Neural cell (in vitro differentiated cells): ENCODE measurements around the gene UBE2L3. TPM values are rescaled to one million over a fixed set of nuclear protein-coding genes. Genes with fewer than 3 reads are reported as not detected.

ENCODE experiments used
- H2AFZ ChIP-seq: fragments of 200-600, 300-800 bp; sonication (generic), shearing (Covaris generic); 2 replicates; pipeline ENCODE4 v1.6.0; 2014; ENCODE audit warnings: low read depth, mild to moderate bottlenecking, antibody characterized with exemption, low read length, moderate library complexity
- H3F3A ChIP-seq: fragments of 200-600 bp; shearing (Covaris generic); 2 replicates; pipeline ENCODE4 v1.6.1; 2016; ENCODE audit warnings: mild to moderate bottlenecking, moderate library complexity, mixed read lengths, antibody characterized with exemption, low read length; ENCODE audit not compliant: insufficient read depth, poor library complexity, severe bottlenecking
- H3K27ac ChIP-seq: fragments of 200-600, 300-800 bp; sonication (generic), shearing (Covaris generic); 2 replicates; pipeline ENCODE4 v1.5.1; 2014; ENCODE audit warnings: mild to moderate bottlenecking, low read length, moderate library complexity
- H3K27me3 ChIP-seq: fragments of 300-800, 200-600 bp; sonication (generic), shearing (Covaris generic); 2 replicates; pipeline ENCODE4 v1.6.0; 2014; ENCODE audit warnings: mild to moderate bottlenecking, low read depth, low read length, moderate library complexity; ENCODE audit not compliant: insufficient read depth
- H3K36me3 ChIP-seq: fragments of 300-800, 200-600 bp; sonication (generic), shearing (Covaris generic); 2 replicates; pipeline ENCODE4 v1.5.1; 2014; ENCODE audit warnings: mild to moderate bottlenecking, antibody characterized with exemption, low read length, moderate library complexity; ENCODE audit not compliant: insufficient read depth
- H3K4me2 ChIP-seq: fragments of 300-800, 200-600 bp; sonication (generic), shearing (Covaris generic); 2 replicates; pipeline ENCODE4 v1.6.0; 2014; ENCODE audit warnings: mild to moderate bottlenecking, low read length
- H3K4me3 ChIP-seq: fragments of 300-800, 200-600 bp; sonication (generic), shearing (Covaris generic); 2 replicates; pipeline ENCODE4 v1.5.1; 2014; ENCODE audit warnings: mild to moderate bottlenecking, low read length, moderate library complexity
- H3K79me2 ChIP-seq: fragments of 200-600 bp; shearing (Covaris generic); replicated peaks from 2 replicates; pipeline ENCODE4 v1.6.0; 2014; ENCODE audit warnings: mild to moderate bottlenecking, low read length, moderate library complexity; ENCODE audit not compliant: insufficient read depth
- H3K9ac ChIP-seq: fragments of 300-800, 200-600 bp; sonication (generic), shearing (Covaris generic); 2 replicates; pipeline ENCODE4 v1.6.1; 2016; ENCODE audit warnings: mild to moderate bottlenecking, low read length, mixed read lengths
- H3K9me2 ChIP-seq: fragments of 200-600 bp; shearing (Covaris generic); 2 replicates; pipeline ENCODE4 v1.6.1; 2016; ENCODE audit warnings: mild to moderate bottlenecking, low read length, mixed read lengths; ENCODE audit not compliant: insufficient read depth
- H3K9me3 ChIP-seq: fragments of 200-600, 300-800 bp; sonication (generic), shearing (Covaris generic); 2 replicates; pipeline ENCODE4 v1.6.1; 2016; ENCODE audit warnings: mild to moderate bottlenecking, mixed run types, low read length, moderate library complexity, mixed read lengths
- H4K20me1 ChIP-seq: fragments of 200-600 bp; shearing (Covaris generic); 2 replicates; pipeline ENCODE4 v1.6.1; 2016; ENCODE audit warnings: mild to moderate bottlenecking, mixed run types; ENCODE audit not compliant: insufficient read depth
- CTCF ChIP-seq: fragments of 450-650 bp; IDR thresholded peaks from 2 replicates; pipeline ENCODE4 v1.5.1; 2014; ENCODE audit warnings: antibody characterized with exemption, mild to moderate bottlenecking, moderate library complexity; ENCODE audit not compliant: poor library complexity, severe bottlenecking
- EP300 ChIP-seq: fragments of 450-650 bp; conservative IDR thresholded peaks from 2 replicates; pipeline ENCODE4 v1.6.1; 2014; ENCODE audit warnings: antibody characterized with exemption, mild to moderate bottlenecking, moderate library complexity; ENCODE audit not compliant: poor library complexity, severe bottlenecking
- EZH2 ChIP-seq: fragments of 200-600, 300-800 bp; shearing (Covaris generic), sonication (generic); IDR thresholded peaks from 2 replicates; pipeline ENCODE4 v1.6.1; 2014; ENCODE audit warnings: antibody characterized with exemption, low read length, borderline replicate concordance, mild to moderate bottlenecking; ENCODE audit not compliant: insufficient read depth, poor library complexity, severe bottlenecking
- MXI1 ChIP-seq: fragments of 450-650 bp; conservative IDR thresholded peaks from 2 replicates; pipeline ENCODE4 v1.6.1; 2014; ENCODE audit warnings: antibody characterized with exemption, mild to moderate bottlenecking; ENCODE audit not compliant: poor library complexity, severe bottlenecking
- POLR2AphosphoS5 ChIP-seq: IDR thresholded peaks from 2 replicates; pipeline ENCODE4 v1.6.1; 2012
- RAD21 ChIP-seq: fragments of 450-650 bp; conservative IDR thresholded peaks from 2 replicates; pipeline ENCODE4 v1.6.1; 2014; ENCODE audit warnings: antibody characterized with exemption, mild to moderate bottlenecking, moderate library complexity
- SMC3 ChIP-seq: fragments of 450-650 bp; conservative IDR thresholded peaks from 2 replicates; pipeline ENCODE4 v1.6.1; 2014; ENCODE audit warnings: antibody characterized with exemption, mild to moderate bottlenecking, moderate library complexity; ENCODE audit not compliant: poor library complexity
- TAF1 ChIP-seq: IDR thresholded peaks from 2 replicates; pipeline ENCODE4 v1.6.1; 2012; ENCODE audit warnings: low read depth
- polyA plus RNA-seq: library from polyadenylated mRNA; depleted of rRNA; stranded (reverse); fragments of >200 nt; gene quantifications from 2 replicates; pipeline ENCODE4 v1.2.3, GENCODE V29; 2014
- TF ChIP-seq, protein P1 (sequence below): IDR thresholded peaks from 2 replicates; pipeline ENCODE4 v1.6.1; 2012; ENCODE audit warnings: borderline replicate concordance

The UBE2L3 gene
- polyA plus RNA-seq, 1 donor from 2014 or later, result 49.1 TPM

DNA sequence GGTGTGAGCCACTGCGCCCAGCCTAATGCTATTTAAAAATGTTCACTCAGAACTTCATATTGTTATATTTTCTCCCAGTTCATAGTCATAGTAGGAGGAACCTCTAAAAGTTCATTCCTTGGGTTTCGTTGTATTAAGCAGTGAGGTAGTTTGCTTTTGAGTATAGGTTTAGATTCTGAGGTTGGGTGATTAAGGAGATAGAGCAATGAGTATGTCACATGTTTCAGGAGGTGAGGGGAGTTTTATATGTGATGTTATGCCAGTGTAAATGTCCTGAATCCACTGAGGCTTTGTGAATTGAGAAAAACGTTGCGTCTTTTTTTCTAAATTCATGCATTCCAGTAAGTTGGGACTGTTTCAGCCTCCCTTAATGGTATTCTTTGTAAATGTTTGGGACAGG is 4.2 kb downstream of the UBE2L3 start:
- Histone ChIP-seq H3K9me3 (no peaks in the 10 kb centered on the region), H2AFZ (no peak overlapping the region), H3K27ac (no peak overlapping the region), H4K20me1 (peaks cover 16% of the 10 kb centered on the region), H3K9me2 (no peaks in the 10 kb centered on the region), H3K36me3 (no peaks in the 10 kb centered on the region), H3K4me2 (no peak overlapping the region), H3F3A (no peaks in the 10 kb centered on the region), H3K4me3 (no peak overlapping the region), H3K9ac (no peak overlapping the region), H3K79me2 (peaks cover 77% of the 10 kb centered on the region), H3K27me3 (no peaks in the 10 kb centered on the region)
- TF ChIP-seq TAF1, result no peak
- TF ChIP-seq, protein P1, sequence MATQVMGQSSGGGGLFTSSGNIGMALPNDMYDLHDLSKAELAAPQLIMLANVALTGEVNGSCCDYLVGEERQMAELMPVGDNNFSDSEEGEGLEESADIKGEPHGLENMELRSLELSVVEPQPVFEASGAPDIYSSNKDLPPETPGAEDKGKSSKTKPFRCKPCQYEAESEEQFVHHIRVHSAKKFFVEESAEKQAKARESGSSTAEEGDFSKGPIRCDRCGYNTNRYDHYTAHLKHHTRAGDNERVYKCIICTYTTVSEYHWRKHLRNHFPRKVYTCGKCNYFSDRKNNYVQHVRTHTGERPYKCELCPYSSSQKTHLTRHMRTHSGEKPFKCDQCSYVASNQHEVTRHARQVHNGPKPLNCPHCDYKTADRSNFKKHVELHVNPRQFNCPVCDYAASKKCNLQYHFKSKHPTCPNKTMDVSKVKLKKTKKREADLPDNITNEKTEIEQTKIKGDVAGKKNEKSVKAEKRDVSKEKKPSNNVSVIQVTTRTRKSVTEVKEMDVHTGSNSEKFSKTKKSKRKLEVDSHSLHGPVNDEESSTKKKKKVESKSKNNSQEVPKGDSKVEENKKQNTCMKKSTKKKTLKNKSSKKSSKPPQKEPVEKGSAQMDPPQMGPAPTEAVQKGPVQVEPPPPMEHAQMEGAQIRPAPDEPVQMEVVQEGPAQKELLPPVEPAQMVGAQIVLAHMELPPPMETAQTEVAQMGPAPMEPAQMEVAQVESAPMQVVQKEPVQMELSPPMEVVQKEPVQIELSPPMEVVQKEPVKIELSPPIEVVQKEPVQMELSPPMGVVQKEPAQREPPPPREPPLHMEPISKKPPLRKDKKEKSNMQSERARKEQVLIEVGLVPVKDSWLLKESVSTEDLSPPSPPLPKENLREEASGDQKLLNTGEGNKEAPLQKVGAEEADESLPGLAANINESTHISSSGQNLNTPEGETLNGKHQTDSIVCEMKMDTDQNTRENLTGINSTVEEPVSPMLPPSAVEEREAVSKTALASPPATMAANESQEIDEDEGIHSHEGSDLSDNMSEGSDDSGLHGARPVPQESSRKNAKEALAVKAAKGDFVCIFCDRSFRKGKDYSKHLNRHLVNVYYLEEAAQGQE, result no peak
- TF ChIP-seq CTCF, result no peak
- TF ChIP-seq SMC3, result no peak
- no peak for TF ChIP-seq MXI1
- no peak for TF ChIP-seq EZH2
- TF ChIP-seq EP300, result no peak
- TF ChIP-seq POLR2AphosphoS5, result no peak
- no peak for TF ChIP-seq RAD21

DNA sequence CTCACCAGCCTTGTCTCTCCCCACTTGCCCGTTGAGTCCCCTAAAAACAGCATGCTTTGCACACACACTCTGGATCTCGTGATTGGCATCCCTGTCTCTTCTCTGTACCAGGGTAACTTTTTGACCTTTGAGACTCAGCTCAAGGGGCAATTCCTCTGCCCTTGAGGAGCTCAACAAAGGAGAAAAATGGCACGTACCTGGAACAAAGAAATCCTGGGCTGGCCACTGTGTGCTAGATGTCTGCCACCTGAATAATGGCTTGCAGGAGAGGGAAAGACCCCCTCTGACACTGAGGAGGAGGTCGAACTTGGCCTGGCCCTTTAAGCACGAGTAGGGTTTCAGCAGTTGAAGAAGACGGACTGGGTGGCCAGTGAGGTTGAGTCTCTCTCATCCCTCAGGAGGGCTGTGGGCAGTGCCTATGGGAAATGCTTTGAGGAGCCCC is 5.8 kb downstream of the UBE2L3 start:
- Histone ChIP-seq H3F3A (no peaks in the 10 kb centered on the region), H3K4me2 (no peak overlapping the region), H3K9ac (no peak overlapping the region), H3K36me3 (no peaks in the 10 kb centered on the region), H3K9me2 (no peaks in the 10 kb centered on the region), H3K9me3 (no peaks in the 10 kb centered on the region), H3K4me3 (no peak overlapping the region), H3K79me2 (peaks cover 83% of the 10 kb centered on the region), H2AFZ (no peak overlapping the region), H3K27ac (no peak overlapping the region), H4K20me1 (peaks cover 16% of the 10 kb centered on the region), H3K27me3 (no peaks in the 10 kb centered on the region)
- TF ChIP-seq SMC3, result no peak
- TF ChIP-seq POLR2AphosphoS5, result no peak
- TF ChIP-seq MXI1, result no peak
- TF ChIP-seq CTCF, result no peak
- no peak for TF ChIP-seq TAF1
- TF ChIP-seq, protein P1, result no peak
- no peak for TF ChIP-seq EP300
- TF ChIP-seq EZH2, result no peak
- TF ChIP-seq RAD21, result no peak
